ENCODE measurements around the gene RBFOX1.

Gene RBFOX1

GRCh38 chr16:7303052-7303610 lies 29.5 kb upstream of the RBFOX1 start:
- Histone ChIP-seq H3K9me3 (no peaks in the 10 kb centered on the region), H3K36me3 (no peaks in the 10 kb centered on the region), H3K27me3 (peaks cover 56% of the 10 kb centered on the region), H3K4me1 (ENCODE audit: control insufficient read depth in 1 of 2, insufficient read depth in 1 of 2, low read depth in 1 of 2, low read length in 1 of 2) (no peaks in the 10 kb centered on the region), H3K27ac (no peak overlapping the region), H3K4me3 (ENCODE audit: low read depth in 1 of 2, low read length in 1 of 2) (no peak overlapping the region)
- TF ChIP-seq CTCF (IDR thresholded peaks at IDR 0.05) = no peak

GRCh38 chr16:7303660-7304200 lies 28.9 kb upstream of the RBFOX1 start:
- no peaks in the 10 kb centered on the region for H3K4me1 ChIP-seq (ENCODE audit: control insufficient read depth in 1 of 2, insufficient read depth in 1 of 2, low read depth in 1 of 2, low read length in 1 of 2)
- no peaks in the 10 kb centered on the region for H3K9me3 ChIP-seq
- no peaks in the 10 kb centered on the region for H3K36me3 ChIP-seq
- H3K4me3 ChIP-seq (ENCODE audit: low read depth in 1 of 2, low read length in 1 of 2) = no peak overlapping the region
- H3K27ac ChIP-seq = no peak overlapping the region
- H3K27me3 ChIP-seq = peaks cover 56% of the 10 kb centered on the region
- TF ChIP-seq CTCF (IDR thresholded peaks at IDR 0.05) = no peak

- H3K4me1 ChIP-seq (ENCODE audit: control insufficient read depth in 1 of 2, insufficient read depth in 1 of 2, low read depth in 1 of 2, low read length in 1 of 2) = no peaks in the 10 kb centered on the region
These were observed 28.4 kb upstream of the RBFOX1 start for GRCh38 chr16:7304279-7304678.

GRCh38 chr16:7304958-7305357 lies 27.7 kb upstream of the RBFOX1 start:
- H3K4me3 ChIP-seq (ENCODE audit: low read depth in 1 of 2, low read length in 1 of 2) = no peak overlapping the region

More at GRCh38 chr16:7304279-7304678, 28.4 kb upstream of the RBFOX1 start:
- no peak for TF ChIP-seq CTCF (IDR thresholded peaks at IDR 0.05)
- Histone ChIP-seq H3K36me3 (no peaks in the 10 kb centered on the region), H3K27me3 (peaks cover 56% of the 10 kb centered on the region), H3K27ac (no peak overlapping the region), H3K4me3 (ENCODE audit: low read depth in 1 of 2, low read length in 1 of 2) (no peak overlapping the region), H3K9me3 (no peaks in the 10 kb centered on the region)

DNA sequence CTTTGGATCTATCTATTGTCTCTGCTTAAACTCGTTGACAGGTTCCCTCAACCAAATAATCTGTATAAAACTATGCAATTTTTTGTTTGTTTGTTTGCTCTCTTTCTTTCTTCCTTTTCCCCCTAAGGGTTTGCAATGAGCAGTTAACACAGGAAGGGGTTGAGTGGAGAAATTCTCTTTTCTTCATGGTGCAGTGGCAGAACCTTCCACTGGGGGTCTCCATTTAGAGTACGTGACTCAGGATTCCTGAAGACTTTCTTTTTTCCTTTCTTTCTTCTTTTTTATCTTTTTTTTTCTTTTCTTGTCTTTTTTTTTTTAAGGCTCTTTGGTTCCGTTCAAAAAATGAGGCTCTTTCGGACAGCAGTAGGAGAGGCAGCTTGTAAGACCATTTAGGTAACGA lies 19.5 kb upstream of the RBFOX1 start:
- Histone ChIP-seq H3K4me3 (ENCODE audit: low read depth in 1 of 2, low read length in 1 of 2) (no peak overlapping the region), H3K36me3 (no peaks in the 10 kb centered on the region), H3K9me3 (no peaks in the 10 kb centered on the region), H3K27me3 (peaks cover 17% of the 10 kb centered on the region), H3K4me1 (ENCODE audit: control insufficient read depth in 1 of 2, insufficient read depth in 1 of 2, low read depth in 1 of 2, low read length in 1 of 2) (no peaks in the 10 kb centered on the region), H3K27ac (no peak overlapping the region)
- no peak for TF ChIP-seq CTCF (IDR thresholded peaks at IDR 0.05)

More at GRCh38 chr16:7304958-7305357, 27.7 kb upstream of the RBFOX1 start:
- Histone ChIP-seq H3K9me3 (no peaks in the 10 kb centered on the region), H3K4me1 (ENCODE audit: control insufficient read depth in 1 of 2, insufficient read depth in 1 of 2, low read depth in 1 of 2, low read length in 1 of 2) (no peaks in the 10 kb centered on the region), H3K27me3 (peaks cover 56% of the 10 kb centered on the region), H3K36me3 (no peaks in the 10 kb centered on the region), H3K27ac (no peak overlapping the region)
- TF ChIP-seq CTCF (IDR thresholded peaks at IDR 0.05) = no peak

All from neutrophil (primary cell).